Sigmoid colon (tissue), 7 donors: ENCODE measurements around the gene GLYR1. TPM values are rescaled to one million over a fixed set of nuclear protein-coding genes. Genes with fewer than 3 reads are reported as not detected.

Source experiments
- DNase-seq: peaks from one replicate; pipeline ENCODE4 v3.0.0-alpha.2; 2019
- H3K27ac ChIP-seq, 4 donors: fragments of 200-600 bp; sonication (generic); one replicate each; pipeline ENCODE4 v1.5.1; 2016 to 2019; ENCODE audit warnings: mild to moderate bottlenecking in 1 of 4
- H3K27me3 ChIP-seq, 3 donors: fragments of 200-600 bp; sonication (generic); one replicate each; pipeline ENCODE4 v1.5.1; 2019; ENCODE audit warnings: mild to moderate bottlenecking in 1 of 3
- H3K36me3 ChIP-seq, 4 donors: fragments of 200-600 bp; sonication (generic); one replicate each; pipeline ENCODE4 v1.5.1; 2016 to 2019
- H3K4me1 ChIP-seq, 4 donors: fragments of 200-600 bp; sonication (generic); one replicate each; pipeline ENCODE4 v1.5.1; 2017 to 2019
- H3K4me3 ChIP-seq, 4 donors: fragments of 200-600 bp; sonication (generic); one replicate each; pipeline ENCODE4 v1.5.1; 2017 to 2019; ENCODE audit warnings: mild to moderate bottlenecking in 2 of 4, moderate library complexity in 1 of 4
- H3K9me3 ChIP-seq, 4 donors: fragments of 200-600 bp in 3 of 4; sonication (generic) in 3 of 4; one replicate each; pipeline versions ENCODE4 v1.5.1 to v1.6.1; 2013 to 2019
- CTCF ChIP-seq, 4 experiments: fragments of 450-650 bp in 3 of 4; fragments of 200-600 bp in 1 of 4; IDR thresholded peaks; one replicate each; pipeline ENCODE4 v1.5.1; 2016 to 2019; ENCODE audit warnings: antibody characterized with exemption in 4 of 4, mild to moderate bottlenecking in 3 of 4, moderate library complexity in 2 of 4
- EP300 ChIP-seq, 4 donors: sonication (generic); formaldehyde crosslinking; IDR thresholded peaks; one replicate each; pipeline ENCODE4 v1.6.1; 2017; ENCODE audit warnings: antibody characterized with exemption in 4 of 4
- POLR2A ChIP-seq, 2 donors: fragments of 450-650 bp; IDR thresholded peaks; one replicate each; pipeline ENCODE4 v1.6.1; 2016; ENCODE audit warnings: antibody characterized with exemption in 2 of 2, mild to moderate bottlenecking in 2 of 2, moderate library complexity in 2 of 2
- POLR2AphosphoS5 ChIP-seq, 4 donors: sonication (generic); formaldehyde crosslinking; IDR thresholded peaks; one replicate each; pipeline ENCODE4 v1.6.1; 2017; ENCODE audit warnings: antibody characterized with exemption in 4 of 4
- WGBS, 2 donors: extraction: QIAGEN DNeasy Blood & Tissue Kit; methylation state at CpG; one replicate each; pipeline ENCODE4 v1.1.7; 2013; 5-methylcytosine and 5-hydroxymethylcytosine counted together
- intact Hi-C: fragments of 100-400 bp; cut with DNase I; formaldehyde crosslinking; loops from one replicate; pipeline ENCODE4 v1.15.1; 2023
- polyA plus RNA-seq, 3 donors: library from polyadenylated mRNA; stranded (reverse); fragments of 200-250 nt; gene quantifications; one replicate each; pipeline ENCODE4 v1.2.3, GENCODE V29; 2013
- total RNA-seq, 4 donors: library from RNA; depleted of rRNA; stranded (reverse); fragments of >200 nt; gene quantifications; one replicate each; pipeline ENCODE4 v1.1.0, GENCODE V29; 2016
- donor health status: healthy with polysubstance abuse.
- donor health status: Bipolar disorder and iron deficiency.
- donor health status: healthy.

Gene GLYR1
- total and polyA plus RNA-seq, 7 donors = 48.0 to 70.5 (median 59.9) TPM

DNA sequence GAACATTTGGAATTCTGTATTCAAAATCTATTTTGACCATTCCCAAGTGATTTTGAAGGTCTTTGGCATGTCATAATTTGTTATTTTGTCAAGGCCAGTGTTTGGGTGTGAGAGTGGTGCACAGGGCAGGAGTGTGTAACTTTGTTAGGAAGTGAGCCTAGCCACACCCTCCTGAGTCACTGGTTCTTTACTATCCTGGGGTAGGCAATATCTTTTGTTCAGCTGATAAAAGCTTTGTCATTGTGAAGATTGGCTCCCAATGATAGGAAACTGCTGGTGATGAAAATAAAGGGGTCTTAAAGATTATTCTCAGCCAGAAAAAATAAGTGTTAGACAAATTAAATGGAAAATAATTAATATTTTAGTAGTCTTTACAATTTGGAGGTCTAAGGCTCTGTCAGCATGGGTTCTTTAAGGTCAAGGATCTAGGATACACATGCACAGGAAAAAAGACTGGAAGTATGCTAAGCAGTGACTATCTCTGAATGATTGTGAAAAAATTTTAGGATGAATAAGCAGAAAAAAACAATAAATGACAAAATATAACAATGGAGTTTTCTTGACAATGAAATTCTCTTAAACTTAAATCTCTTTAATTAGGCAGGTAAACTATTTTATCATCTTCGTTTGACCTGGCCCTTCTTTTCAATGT, 5.3 kb upstream of the GLYR1 start:
- Histone ChIP-seq H3K4me3 (no peak overlapping the region), H3K27ac (peak overlapping the region in 1 of 4 donors; percentile 35), H3K4me1 (peaks cover 0 to 44% (median 33%) of the 10 kb centered on the region in 4 donors), H3K36me3 (peaks cover 0 to 43% (median 13%) of the 10 kb centered on the region in 4 donors), H3K27me3 (no peaks in the 10 kb centered on the region), H3K9me3 (no peaks in the 10 kb centered on the region)
- TF ChIP-seq EP300 (IDR thresholded peaks at IDR 0.05) (no peak), POLR2A (IDR thresholded peaks at IDR 0.05) (no peak)
- DNase-seq = no peak
- 49 to 77% methylated on average over 1 of the region's 1 CpG for WGBS, 2 donors
- intact Hi-C loops = no loop called here

DNA sequence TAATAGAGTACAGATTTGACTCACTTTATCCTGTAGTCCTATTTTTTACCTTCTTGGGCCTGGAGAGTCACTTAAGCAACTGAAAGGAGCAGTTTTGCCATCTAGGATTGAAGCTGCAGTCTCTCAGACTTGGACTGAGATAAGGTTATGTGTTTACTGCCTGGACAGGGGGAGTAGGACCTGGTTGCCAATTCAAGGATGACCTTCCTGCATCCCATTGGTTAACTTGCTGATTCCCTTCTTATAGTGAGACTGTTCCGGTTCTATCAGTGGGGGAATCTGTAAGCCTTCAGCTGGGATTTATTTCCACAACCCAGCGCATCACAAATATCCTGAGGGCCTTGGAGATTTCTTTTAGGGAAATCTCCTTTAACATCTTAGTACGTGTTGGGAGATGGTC, 3.1 kb upstream of the GLYR1 start:
- peaks cover 0 to 25% (median 7%) of the 10 kb centered on the region in 4 donors for H3K36me3 ChIP-seq
- 81 to 87% methylated on average over 3 of the region's 3 CpGs for WGBS, 2 donors
- intact Hi-C loops = no loop called here
- TF ChIP-seq POLR2A (IDR thresholded peaks at IDR 0.05) = no peak
- no peak for TF ChIP-seq EP300 (IDR thresholded peaks at IDR 0.05)
- TF ChIP-seq POLR2AphosphoS5 (IDR thresholded peaks at IDR 0.05) = no peak
- no peak for TF ChIP-seq CTCF (IDR thresholded peaks at IDR 0.05)
- H3K4me3 ChIP-seq = no peak overlapping the region
- no peak overlapping the region for H3K27ac ChIP-seq
- no peak for DNase-seq
- peaks cover 0 to 58% (median 45%) of the 10 kb centered on the region in 4 donors for H3K4me1 ChIP-seq
- no peaks in the 10 kb centered on the region for H3K27me3 ChIP-seq
- no peaks in the 10 kb centered on the region for H3K9me3 ChIP-seq

GRCh38 chr16:4847774-4848587, 893 bp upstream of the GLYR1 start:
- peaks cover 0 to 28% (median 12%) of the 10 kb centered on the region in 4 donors for H3K36me3 ChIP-seq
- peak; percentile 81 for DNase-seq
- TF ChIP-seq POLR2AphosphoS5 (IDR thresholded peaks at IDR 0.05) = no peak
- TF ChIP-seq EP300 (IDR thresholded peaks at IDR 0.05) = no peak
- no peak for TF ChIP-seq CTCF (IDR thresholded peaks at IDR 0.05)
- no peak for TF ChIP-seq POLR2A (IDR thresholded peaks at IDR 0.05)
- intact Hi-C loops = loop anchor here (1.0 to 5.0 kb wide), 5 partner anchors 45 to 184 kb away; partner anchors contain the start of genes NAGPA, ROGDI and SEC14L5
- H3K4me3 ChIP-seq = peak overlapping the region; percentile 81 to 97 (median 94)
- WGBS, 2 donors = 0% methylated on average over 83 of the region's 83 CpGs
- no peaks in the 10 kb centered on the region for H3K9me3 ChIP-seq
- peaks cover 0 to 61% (median 47%) of the 10 kb centered on the region in 4 donors for H3K4me1 ChIP-seq
- no peaks in the 10 kb centered on the region for H3K27me3 ChIP-seq
- H3K27ac ChIP-seq = peak overlapping the region; percentile 97 to 99 (median 98)

DNA sequence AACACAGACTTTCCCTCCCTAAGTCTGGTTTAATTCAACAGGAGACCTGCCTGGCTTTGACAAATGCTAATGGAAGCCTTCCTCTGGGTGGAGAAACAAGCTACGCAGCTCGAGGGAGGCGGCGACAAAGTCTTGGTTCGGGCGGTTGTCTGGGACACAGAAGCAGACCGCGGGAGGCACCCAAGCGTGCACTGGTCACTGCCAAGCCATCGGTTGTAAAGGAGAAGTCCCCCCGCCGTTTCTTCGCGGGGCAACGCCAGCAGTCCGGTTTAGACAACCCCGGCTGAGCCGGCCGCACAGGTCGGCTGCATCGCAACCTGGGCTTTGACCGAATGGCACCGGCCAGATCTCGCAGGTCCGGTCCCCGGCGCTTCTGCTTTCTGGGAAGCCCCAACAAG, 586 bp downstream of the GLYR1 start:
- peak; percentile 70 for DNase-seq
- Histone ChIP-seq H3K36me3 (peaks cover 0 to 41% (median 26%) of the 10 kb centered on the region in 4 donors), H3K4me1 (peaks cover 0 to 49% (median 41%) of the 10 kb centered on the region in 4 donors), H3K27me3 (no peaks in the 10 kb centered on the region), H3K9me3 (no peaks in the 10 kb centered on the region), H3K27ac (peak overlapping the region; percentile 97 to 99 (median 98)), H3K4me3 (peak overlapping the region; percentile 81 to 97 (median 94))
- peak in 2 of 4 donors; percentile 2 to 7 for TF ChIP-seq POLR2AphosphoS5 (IDR thresholded peaks at IDR 0.05)
- TF ChIP-seq POLR2A (IDR thresholded peaks at IDR 0.05) = no peak
- TF ChIP-seq CTCF (IDR thresholded peaks at IDR 0.05) = no peak
- TF ChIP-seq EP300 (IDR thresholded peaks at IDR 0.05) = no peak
- WGBS, 2 donors = 0% methylated on average over 27 of the region's 27 CpGs
- intact Hi-C loops = loop anchor here (2.0 to 5.0 kb wide), 4 partner anchors 44 to 186 kb away; partner anchors contain the start of genes NAGPA and ROGDI

DNA sequence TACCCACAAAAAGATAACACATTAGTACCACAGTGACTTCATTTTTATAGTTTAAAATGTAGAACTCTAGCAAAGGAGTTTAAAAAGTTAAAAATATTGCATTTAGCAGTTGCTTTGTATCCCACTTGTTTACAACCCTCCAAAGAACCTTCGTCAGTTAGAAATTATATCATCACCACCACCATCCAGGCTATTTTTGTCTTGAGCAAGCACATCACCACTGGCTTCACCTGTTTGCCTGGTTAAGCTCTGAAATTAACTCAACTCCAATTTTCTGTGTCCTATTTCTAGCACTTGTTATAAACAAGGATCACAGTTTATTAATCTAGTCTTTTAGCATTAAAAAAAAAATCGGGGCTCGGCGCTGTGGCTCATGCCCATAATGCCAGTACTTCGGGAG, 6.1 kb downstream of the GLYR1 start:
- TF ChIP-seq EP300 (IDR thresholded peaks at IDR 0.05) (no peak), POLR2AphosphoS5 (IDR thresholded peaks at IDR 0.05) (no peak), CTCF (IDR thresholded peaks at IDR 0.05) (no peak), POLR2A (IDR thresholded peaks at IDR 0.05) (no peak)
- Histone ChIP-seq H3K27ac (no peak overlapping the region), H3K4me3 (no peak overlapping the region), H3K4me1 (peaks cover 0 to 14% (median 7%) of the 10 kb centered on the region in 4 donors), H3K36me3 (peaks cover 13 to 93% (median 49%) of the 10 kb centered on the region in 4 donors), H3K9me3 (no peaks in the 10 kb centered on the region), H3K27me3 (no peaks in the 10 kb centered on the region)
- intact Hi-C loops = no loop called here
- WGBS, 2 donors = 76 to 77% methylated on average over 5 of the region's 5 CpGs
- DNase-seq = no peak
